NCI-H146 (cell line): ENCODE data around the gene MED9.
A peak's percentile ranks its signal among the peaks of the same experiment; 100 is the strongest.

ENCODE experiments used
- DNase-seq: peaks from one replicate; lab custom pipeline; 2025; lab: John Stamatoyannopoulos, UW

MED9 gene

GRCh38 chr17:17515934-17516930 lies 39.4 kb downstream of the MED9 start:
- DNase-seq = no peak

- DNase-seq = no peak
Observed at GRCh38 chr17:17516941-17517720, 40.3 kb downstream of the MED9 start.

- DNase-seq = no peak
Observed at GRCh38 chr17:17518014-17518413, 41.2 kb downstream of the MED9 start.

GRCh38 chr17:17518951-17519350 lies 42.2 kb downstream of the MED9 start:
- no peak for DNase-seq

GRCh38 chr17:17519886-17520285 lies 43.1 kb downstream of the MED9 start:
- no peak for DNase-seq

- no peak for DNase-seq
Observed at GRCh38 chr17:17520599-17521232, 43.9 kb downstream of the MED9 start.

- peak; percentile 87 for DNase-seq
Observed at GRCh38 chr17:17523001-17523730, 46.4 kb downstream of the MED9 start.

GRCh38 chr17:17523731-17524490 lies 47.1 kb downstream of the MED9 start:
- no peak for DNase-seq

GRCh38 chr17:17525311-17525710 lies 48.5 kb downstream of the MED9 start:
- DNase-seq = peak; percentile 88

GRCh38 chr17:17525956-17526355 lies 49.2 kb downstream of the MED9 start:
- DNase-seq = no peak

GRCh38 chr17:17526369-17526768 lies 49.6 kb downstream of the MED9 start:
- no peak for DNase-seq

GRCh38 chr17:17527534-17527933 lies 50.7 kb downstream of the MED9 start:
- DNase-seq = no peak

- no peak for DNase-seq
Observed at GRCh38 chr17:17527956-17528500, 51.2 kb downstream of the MED9 start.

GRCh38 chr17:17528696-17529652 lies 52.2 kb downstream of the MED9 start:
- peak; percentile 29 for DNase-seq

- DNase-seq = no peak
Observed at GRCh38 chr17:17531156-17531555, 54.4 kb downstream of the MED9 start.

GRCh38 chr17:17532991-17533390 lies 56.2 kb downstream of the MED9 start:
- DNase-seq = no peak

- DNase-seq = peak; percentile 15
Observed at GRCh38 chr17:17533901-17534441, 57.2 kb downstream of the MED9 start.

GRCh38 chr17:17535957-17536356 lies 59.2 kb downstream of the MED9 start:
- DNase-seq = no peak

GRCh38 chr17:17536702-17537101 lies 59.9 kb downstream of the MED9 start:
- DNase-seq = peak; percentile 21
